PC-9 (cell line): ENCODE measurements around the gene ADM5. TPM values are rescaled to one million over a fixed set of nuclear protein-coding genes. Genes with fewer than 3 reads are reported as not detected.

Source experiments
- BruUV-seq: library from RNA; stranded (reverse); fragments of 400-500 nt; replicated peaks from 2 replicates; lab custom pipeline; 2021; lab: Mats Ljungman, UMichigan
- CTCF ChIA-PET: fragments of 300-600 bp; sonication (Branson Sonifier 250); formaldehyde crosslinking; loops from one replicate; lab custom pipeline; 2022; ENCODE audit warnings: antibody characterized with exemption; lab: Charles Lee
- POLR2A ChIA-PET: fragments of 300-600 bp; sonication (Branson Sonifier 250); formaldehyde crosslinking; loops from one replicate; lab custom pipeline; 2022; ENCODE audit warnings: antibody characterized with exemption; ENCODE audit not compliant: unreplicated experiment; lab: Charles Lee
- DNase-seq, 2 experiments: peaks; one replicate each; pipeline versions ENCODE4 v3.0.0 to v3.0.0-alpha.2; 2015 to 2022; ENCODE audit warnings: mixed read lengths in 1 of 2
- H2AFZ ChIP-seq: fragments of 200-600 bp; sonication (generic); 2 replicates; pipeline ENCODE4 v1.8.1; 2017; ENCODE audit warnings: antibody characterized with exemption
- H3F3A ChIP-seq: fragments of 200-600 bp; sonication (generic); 2 replicates; pipeline ENCODE4 v1.8.1; 2017; ENCODE audit warnings: antibody characterized with exemption, mild to moderate bottlenecking, low read depth; ENCODE audit not compliant: insufficient read depth
- H3K27ac ChIP-seq: fragments of 200-600 bp; sonication (generic); 2 replicates; pipeline ENCODE4 v1.6.1; 2016; ENCODE audit warnings: mixed run types
- H3K27me3 ChIP-seq: fragments of 200-600 bp; sonication (generic); 2 replicates; pipeline ENCODE4 v1.6.1; 2016; ENCODE audit warnings: low read depth, mixed run types; ENCODE audit not compliant: insufficient read depth
- H3K36me3 ChIP-seq: fragments of 200-600 bp; sonication (generic); 2 replicates; pipeline ENCODE4 v1.6.1; 2016; ENCODE audit warnings: low read depth, mixed run types
- H3K4me1 ChIP-seq: fragments of 200-600 bp; sonication (generic); replicated peaks from 2 replicates; pipeline ENCODE4 v1.6.1; 2016; ENCODE audit warnings: mixed run types; ENCODE audit not compliant: insufficient read depth
- H3K4me2 ChIP-seq: fragments of 200-600 bp; sonication (generic); 2 replicates; pipeline ENCODE4 v1.6.1; 2017; ENCODE audit warnings: mixed run types
- H3K4me3 ChIP-seq: fragments of 200-600 bp; sonication (generic); 2 replicates; pipeline ENCODE4 v1.6.1; 2016; ENCODE audit warnings: mixed run types
- H3K79me2 ChIP-seq: fragments of 200-600 bp; sonication (generic); 2 replicates; pipeline ENCODE4 v1.6.1; 2017; ENCODE audit warnings: low read depth, mixed run types
- H3K9me2 ChIP-seq: fragments of 200-600 bp; sonication (generic); 2 replicates; pipeline ENCODE4 v1.8.1; 2017; ENCODE audit warnings: mild to moderate bottlenecking; ENCODE audit not compliant: insufficient read depth
- H3K9me3 ChIP-seq: fragments of 200-600 bp; sonication (generic); 2 replicates; pipeline ENCODE4 v1.8.1; 2016; ENCODE audit warnings: low read depth; ENCODE audit not compliant: insufficient read depth
- H4K20me1 ChIP-seq: fragments of 200-600 bp; sonication (generic); 2 replicates; pipeline ENCODE4 v1.8.1; 2017; ENCODE audit not compliant: insufficient read depth
- EZH2 ChIP-seq: fragments of 200-600 bp; sonication (generic); IDR thresholded peaks from 2 replicates; pipeline ENCODE4 v1.8.0; 2017; ENCODE audit warnings: antibody characterized with exemption, low read depth
- intact Hi-C: fragments of 100-400 bp; cut with micrococcal nuclease; formaldehyde crosslinking; loops from one replicate; pipeline ENCODE4 v1.10.0; 2022; ENCODE audit not compliant: unreplicated experiment
- total RNA-seq: library from RNA; stranded (reverse); gene quantifications from 2 replicates; pipeline ENCODE4 v1.2.3, GENCODE V29; 2021
- TF ChIP-seq, protein P1 (sequence below): fragments of 200-600 bp; sonication (generic); conservative IDR thresholded peaks from 2 replicates; pipeline ENCODE4 v1.6.1; 2017; ENCODE audit warnings: mixed run types, antibody characterized with exemption, mild to moderate bottlenecking, moderate library complexity

Gene ADM5
- total RNA-seq, 1 experiment from 2014 or later, result 14.2 TPM

DNA sequence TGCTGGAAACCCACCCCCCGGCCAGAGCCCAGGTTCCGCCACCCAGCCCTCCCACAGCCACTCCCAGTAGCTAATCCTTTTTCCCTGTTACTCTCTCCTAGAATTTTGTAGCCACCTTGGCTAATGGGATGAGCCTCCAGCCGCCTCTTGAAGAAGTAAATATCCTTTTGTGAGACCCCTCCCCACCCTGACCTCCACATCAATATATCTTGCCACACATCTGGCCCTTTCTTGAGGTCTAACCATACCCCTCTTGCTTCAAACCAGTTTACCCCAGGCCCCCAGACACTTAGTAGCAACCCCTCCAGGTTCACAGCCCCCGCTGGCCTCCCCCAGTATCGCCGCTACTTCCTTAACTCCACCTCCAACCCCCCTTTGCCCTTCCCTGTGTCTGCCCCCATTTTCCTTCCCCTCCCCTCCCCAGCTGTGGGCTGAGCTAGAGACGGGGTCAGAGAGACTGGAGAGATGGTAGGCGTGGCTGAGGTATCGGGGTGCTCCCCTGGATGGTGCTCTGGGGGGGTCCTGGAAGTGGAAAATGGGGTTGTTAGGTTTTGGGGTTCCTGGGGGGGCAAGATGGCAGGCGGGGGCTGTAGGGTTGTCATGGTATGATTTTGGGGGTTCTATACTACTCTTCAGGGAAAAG lies 9.5 kb upstream of the ADM5 start:
- BruUV-seq, result no TSS peak
- Histone ChIP-seq H3F3A (peaks cover 65% of the 10 kb centered on the region), H3K79me2 (peaks cover 69% of the 10 kb centered on the region), H3K27ac (no peak overlapping the region), H3K4me3 (no peak overlapping the region), H3K4me2 (peak overlapping the region; percentile 97; the same call in 1 of the 2 replicates), H3K36me3 (peaks cover 34% of the 10 kb centered on the region), H3K27me3 (no peaks in the 10 kb centered on the region), H2AFZ (no peak overlapping the region), H4K20me1 (peaks cover 72% of the 10 kb centered on the region), H3K9me3 (no peaks in the 10 kb centered on the region), H3K4me1 (peaks cover 21% of the 10 kb centered on the region), H3K9me2 (no peaks in the 10 kb centered on the region)
- CTCF ChIA-PET, result interaction anchor here (0.6 kb wide), 2 partner anchors 64 to 177 kb away, joined by 10 to 17 read pairs; no protein-coding TSS in a partner anchor
- intact Hi-C loops, result loop anchor here (5.0 kb wide), 2 partner anchors 87 to 288 kb away; partner anchors contain the start of gene AP2A1
- no peak for DNase-seq
- POLR2A ChIA-PET, result interaction anchor here (0.6 kb wide), 1 partner anchor 223 kb away, joined by 3 read pairs; no protein-coding TSS in a partner anchor
- TF ChIP-seq, protein P1, sequence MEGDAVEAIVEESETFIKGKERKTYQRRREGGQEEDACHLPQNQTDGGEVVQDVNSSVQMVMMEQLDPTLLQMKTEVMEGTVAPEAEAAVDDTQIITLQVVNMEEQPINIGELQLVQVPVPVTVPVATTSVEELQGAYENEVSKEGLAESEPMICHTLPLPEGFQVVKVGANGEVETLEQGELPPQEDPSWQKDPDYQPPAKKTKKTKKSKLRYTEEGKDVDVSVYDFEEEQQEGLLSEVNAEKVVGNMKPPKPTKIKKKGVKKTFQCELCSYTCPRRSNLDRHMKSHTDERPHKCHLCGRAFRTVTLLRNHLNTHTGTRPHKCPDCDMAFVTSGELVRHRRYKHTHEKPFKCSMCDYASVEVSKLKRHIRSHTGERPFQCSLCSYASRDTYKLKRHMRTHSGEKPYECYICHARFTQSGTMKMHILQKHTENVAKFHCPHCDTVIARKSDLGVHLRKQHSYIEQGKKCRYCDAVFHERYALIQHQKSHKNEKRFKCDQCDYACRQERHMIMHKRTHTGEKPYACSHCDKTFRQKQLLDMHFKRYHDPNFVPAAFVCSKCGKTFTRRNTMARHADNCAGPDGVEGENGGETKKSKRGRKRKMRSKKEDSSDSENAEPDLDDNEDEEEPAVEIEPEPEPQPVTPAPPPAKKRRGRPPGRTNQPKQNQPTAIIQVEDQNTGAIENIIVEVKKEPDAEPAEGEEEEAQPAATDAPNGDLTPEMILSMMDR, result no peak
- no peak for TF ChIP-seq EZH2

DNA sequence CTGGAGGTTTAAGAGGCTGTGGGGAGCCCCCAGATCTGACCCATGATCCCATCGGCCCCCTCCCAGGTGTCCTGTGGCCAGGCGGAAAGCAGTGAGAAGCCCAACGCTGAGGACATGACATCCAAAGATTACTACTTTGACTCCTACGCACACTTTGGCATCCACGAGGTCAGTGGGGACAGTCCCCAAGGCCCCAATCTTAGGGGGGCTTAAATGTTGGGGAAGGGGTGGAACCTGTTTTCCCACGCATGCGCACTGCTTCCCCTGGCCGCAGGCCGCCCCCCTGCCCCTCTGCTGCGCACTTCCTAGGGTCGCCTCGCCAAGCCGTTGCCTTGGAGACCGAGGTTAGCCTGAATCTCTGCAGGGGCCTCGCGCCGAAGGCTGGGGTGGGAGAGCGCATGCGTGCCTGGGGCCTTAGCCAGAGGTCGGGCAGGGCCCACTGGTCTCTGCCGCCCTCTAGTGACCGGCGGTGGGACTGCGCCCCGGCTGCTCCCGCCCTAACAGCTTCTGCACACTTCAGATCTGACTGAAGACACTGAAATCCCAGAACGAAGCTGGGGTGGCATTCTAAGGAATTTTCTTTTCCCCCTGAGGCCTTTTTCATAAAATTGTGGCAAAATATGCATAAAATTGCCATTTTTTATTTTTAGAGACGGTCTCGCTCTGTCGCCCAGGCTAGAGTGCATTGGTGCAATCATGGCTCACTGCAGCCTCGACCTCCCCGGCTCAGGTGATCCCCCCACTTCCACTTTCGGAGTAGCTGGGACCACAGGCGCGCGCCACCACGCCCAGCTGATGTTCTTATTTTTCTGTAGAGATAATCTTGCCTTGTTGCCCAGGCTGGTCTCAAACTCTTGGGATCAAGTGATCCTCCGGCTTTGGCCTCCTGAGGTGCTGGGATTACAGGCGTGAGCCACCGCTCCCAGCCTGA lies 8.7 kb upstream of the ADM5 start:
- no peak overlapping the region for H3K4me3 ChIP-seq
- CTCF ChIA-PET, result interaction anchor here (0.6 kb wide), 2 partner anchors 49 to 178 kb away, joined by 4 to 10 read pairs; no protein-coding TSS in a partner anchor
- DNase-seq, result peak; percentile 64 to 85
- POLR2A ChIA-PET, result no interaction called here
- H3K79me2 ChIP-seq, result peaks cover 76% of the 10 kb centered on the region
- H3F3A ChIP-seq, result peaks cover 67% of the 10 kb centered on the region
- peaks cover 21% of the 10 kb centered on the region for H3K4me1 ChIP-seq
- H3K27ac ChIP-seq, result no peak overlapping the region
- H3K4me2 ChIP-seq, result peak overlapping the region; percentile 97; the same call in 1 of the 2 replicates
- TF ChIP-seq EZH2, result no peak
- TF ChIP-seq, protein P1, result peak; percentile 99
- no peaks in the 10 kb centered on the region for H3K9me3 ChIP-seq
- peaks cover 42% of the 10 kb centered on the region for H3K36me3 ChIP-seq
- no peaks in the 10 kb centered on the region for H3K9me2 ChIP-seq
- peaks cover 80% of the 10 kb centered on the region for H4K20me1 ChIP-seq
- intact Hi-C loops, result no loop called here
- no peaks in the 10 kb centered on the region for H3K27me3 ChIP-seq
- no peak overlapping the region for H2AFZ ChIP-seq
- no TSS peak for BruUV-seq

DNA sequence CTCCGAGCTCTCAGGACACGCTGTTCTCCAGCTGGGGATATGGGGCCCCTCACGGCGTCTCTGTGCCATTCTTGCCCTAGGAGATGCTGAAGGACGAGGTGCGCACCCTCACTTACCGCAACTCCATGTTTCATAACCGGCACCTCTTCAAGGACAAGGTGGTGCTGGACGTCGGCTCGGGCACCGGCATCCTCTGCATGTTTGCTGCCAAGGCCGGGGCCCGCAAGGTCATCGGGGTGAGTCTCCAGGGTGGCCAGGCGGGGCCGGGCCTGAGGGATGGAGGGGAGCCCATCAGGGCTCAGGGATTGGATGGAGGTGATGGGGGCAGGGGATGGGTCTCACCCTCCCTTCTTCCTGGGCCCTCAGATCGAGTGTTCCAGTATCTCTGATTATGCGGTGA lies 7.6 kb upstream of the ADM5 start:
- intact Hi-C loops, result no loop called here
- Histone ChIP-seq H3K79me2 (peaks cover 76% of the 10 kb centered on the region), H3K4me3 (no peak overlapping the region), H3K9me2 (no peaks in the 10 kb centered on the region), H3K27ac (no peak overlapping the region), H3K36me3 (peaks cover 48% of the 10 kb centered on the region), H3K4me2 (no peak overlapping the region), H3K9me3 (no peaks in the 10 kb centered on the region), H3K27me3 (no peaks in the 10 kb centered on the region), H2AFZ (no peak overlapping the region), H3F3A (peaks cover 67% of the 10 kb centered on the region), H4K20me1 (peaks cover 89% of the 10 kb centered on the region), H3K4me1 (peaks cover 21% of the 10 kb centered on the region)
- no TSS peak for BruUV-seq
- ChIA-PET POLR2A (no interaction called here), CTCF (no interaction called here)
- no peak for DNase-seq
- no peak for TF ChIP-seq EZH2
- TF ChIP-seq, protein P1, result no peak
